HG02981 (cell line): ENCODE results near the gene TMEM187.

Experiments used
- ATAC-seq: cut with Tn5 transposase; IDR thresholded peaks from one replicate; pipeline ENCODE4 v1.9.1; 2021; ENCODE audit warnings: mild to moderate bottlenecking, moderate library complexity; ENCODE audit not compliant: unreplicated experiment

Gene TMEM187

DNA sequence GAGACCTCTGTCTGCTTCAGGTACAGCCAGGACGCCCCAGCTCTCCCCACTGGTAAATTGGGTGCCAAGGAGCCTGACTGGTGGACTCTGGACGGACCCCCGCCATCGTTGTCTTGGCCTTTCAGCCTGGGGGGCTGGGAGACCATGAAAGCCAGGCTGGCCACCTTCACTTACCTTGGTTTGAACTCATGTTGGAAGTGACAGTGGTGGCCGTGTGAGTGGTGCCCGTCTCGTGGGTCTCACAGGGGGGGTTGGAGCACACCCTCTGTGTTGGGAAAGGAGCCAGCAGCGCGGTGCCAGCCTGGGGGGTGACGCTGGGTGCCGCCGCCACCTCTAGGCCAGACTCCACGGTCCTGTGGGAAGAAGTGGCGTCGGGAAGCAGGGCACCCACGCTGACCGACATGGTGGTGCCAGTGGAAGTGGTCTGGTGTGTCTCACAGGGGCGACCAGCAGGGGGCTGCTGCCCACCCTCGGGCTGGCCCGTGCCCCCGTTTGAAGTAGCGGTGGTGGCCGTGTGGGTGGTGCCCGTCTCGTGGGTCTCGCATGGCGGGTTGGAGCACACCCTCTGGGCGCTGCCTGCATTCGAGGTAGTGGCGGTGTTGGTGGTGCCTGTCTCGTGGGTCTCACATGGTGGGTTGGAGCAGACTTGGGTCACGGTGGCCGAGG lies 18.5 kb upstream of the TMEM187 start:
- ATAC-seq: no peak

DNA sequence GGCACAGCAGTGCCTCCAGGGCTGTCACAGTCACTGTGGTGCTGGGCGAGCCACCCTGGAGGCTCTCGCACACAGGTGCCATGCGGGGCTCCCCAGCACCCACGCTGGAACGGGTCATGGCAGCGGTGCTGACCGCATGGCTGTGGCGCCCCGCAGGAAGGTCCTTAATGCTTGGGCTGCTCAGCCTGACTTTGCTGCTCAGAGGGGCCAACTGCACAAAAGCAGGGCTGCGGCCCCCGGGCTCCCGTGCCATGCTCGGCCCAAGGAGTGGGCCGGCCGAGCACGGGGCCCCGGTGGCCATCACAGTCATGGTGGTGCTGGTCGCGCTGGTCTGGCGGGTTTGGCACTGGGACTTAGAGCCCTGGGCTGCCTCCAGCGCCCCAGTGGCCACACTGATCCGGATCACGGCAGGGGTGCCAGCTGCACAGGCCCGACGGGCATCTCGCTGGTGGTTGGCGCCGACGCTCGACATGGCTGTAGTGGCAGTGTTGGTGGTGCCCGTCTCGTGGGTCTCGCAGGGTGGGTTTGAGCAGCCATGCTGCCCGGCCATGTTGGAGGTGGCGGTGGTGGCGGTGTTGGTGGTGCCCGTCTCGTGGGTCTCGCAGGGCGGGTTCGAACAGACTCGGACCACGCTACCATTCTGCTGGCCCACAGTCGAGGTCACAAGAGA lies 17.9 kb upstream of the TMEM187 start:
- no peak for ATAC-seq

DNA sequence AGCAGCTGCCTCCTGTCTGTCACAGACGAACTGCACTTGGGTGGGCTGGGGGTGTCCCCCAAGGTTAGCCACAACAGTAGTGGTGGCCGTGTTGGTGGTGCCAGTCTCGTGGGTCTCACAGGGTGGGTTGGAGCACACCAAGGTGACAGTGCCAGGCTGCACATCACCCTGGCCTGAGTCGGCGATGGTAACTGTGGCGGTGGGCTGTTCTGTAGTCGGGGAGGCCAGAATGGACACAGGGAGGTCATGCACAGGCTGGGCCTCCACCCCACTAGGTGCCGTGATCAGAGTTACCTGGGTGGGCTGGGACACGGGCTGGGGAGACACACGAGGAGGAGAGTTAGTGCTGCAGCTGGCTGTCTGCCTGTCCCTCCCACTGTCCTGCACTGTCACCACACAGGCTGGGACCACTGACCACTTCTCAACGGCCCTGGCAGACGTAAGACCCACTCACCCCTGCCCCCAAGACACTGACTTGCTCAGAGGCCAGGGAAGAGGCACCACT lies 17.3 kb upstream of the TMEM187 start:
- ATAC-seq: no peak

DNA sequence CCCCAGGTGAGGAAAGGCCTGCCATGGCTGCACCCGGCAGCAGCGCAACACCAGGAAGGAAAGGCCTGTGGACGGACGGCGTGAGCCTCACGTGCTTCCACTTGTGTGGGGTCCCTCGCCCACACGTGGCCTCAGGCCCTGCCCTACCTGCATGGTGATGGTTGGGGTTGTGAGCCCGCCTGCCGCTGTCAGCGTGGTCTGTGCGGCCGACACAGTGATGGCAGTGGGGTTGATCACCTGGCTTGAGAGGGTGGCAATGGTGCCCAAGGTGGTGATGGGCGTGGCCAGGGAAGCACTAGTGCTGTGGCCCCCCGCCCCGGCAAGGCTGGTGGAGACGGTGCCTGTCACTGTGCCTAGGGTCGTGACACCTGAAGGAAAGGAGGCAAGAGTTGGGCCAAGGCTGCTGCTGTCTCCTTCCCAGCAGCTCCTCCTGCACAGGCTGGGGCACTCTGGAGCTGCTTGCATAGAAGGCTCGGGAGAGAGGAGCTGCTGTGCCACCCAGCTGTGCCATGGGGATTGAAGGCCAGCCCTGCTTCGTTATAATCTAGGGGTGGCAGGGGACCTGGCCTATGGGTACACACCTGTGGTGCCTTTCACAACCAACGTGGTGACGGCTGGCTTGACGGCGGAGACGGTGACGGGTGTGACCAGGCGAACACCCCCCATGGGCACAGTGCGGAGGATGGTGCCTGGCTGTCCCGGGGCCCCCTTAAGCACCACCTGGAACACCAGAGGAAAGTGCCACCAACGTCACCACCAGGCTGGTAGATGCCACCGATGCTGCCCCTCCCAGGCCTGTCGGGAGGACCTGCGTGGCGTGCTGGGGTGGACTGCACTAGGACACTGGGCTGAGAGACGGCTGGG lies 16.3 kb upstream of the TMEM187 start:
- no peak for ATAC-seq

DNA sequence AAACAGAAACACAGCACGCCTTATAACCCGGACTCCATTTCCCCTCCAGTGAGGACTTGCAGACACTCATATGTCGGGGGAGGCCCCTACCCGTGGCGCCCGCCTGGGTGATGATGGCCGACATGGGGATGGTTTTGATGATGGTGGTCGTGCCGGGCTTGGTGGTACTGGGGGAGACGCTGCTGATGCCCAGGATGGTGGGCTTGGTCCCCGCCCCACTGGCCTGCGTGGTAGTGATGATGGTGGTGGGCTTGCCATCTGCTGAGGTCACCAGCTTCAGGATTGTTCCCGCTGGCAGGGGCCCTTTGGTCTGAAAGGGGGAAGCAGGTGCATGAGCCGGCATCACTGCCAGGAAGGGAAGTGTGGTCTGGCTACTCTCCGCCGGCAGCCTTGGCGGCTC lies 15.3 kb upstream of the TMEM187 start:
- no peak for ATAC-seq

DNA sequence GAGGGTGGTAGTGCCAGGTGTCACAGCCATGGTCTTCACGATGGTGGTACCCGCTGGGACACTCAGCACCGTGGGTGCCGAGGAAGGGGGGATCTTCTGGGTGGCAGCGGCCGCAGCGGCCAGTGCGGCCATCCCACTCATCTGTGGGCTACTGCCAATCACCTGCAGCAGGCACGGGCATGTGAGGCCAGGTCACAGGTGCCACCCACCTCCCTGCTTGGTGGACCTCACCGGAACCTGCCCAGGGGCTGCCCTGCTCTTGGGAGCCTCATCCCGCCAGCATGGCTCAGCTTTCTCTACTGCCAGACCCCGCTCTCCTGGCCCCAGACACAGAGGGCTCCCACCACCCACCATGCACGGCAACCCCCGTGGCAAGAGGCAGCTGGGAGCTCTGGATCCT lies 13.9 kb upstream of the TMEM187 start:
- ATAC-seq: no peak

DNA sequence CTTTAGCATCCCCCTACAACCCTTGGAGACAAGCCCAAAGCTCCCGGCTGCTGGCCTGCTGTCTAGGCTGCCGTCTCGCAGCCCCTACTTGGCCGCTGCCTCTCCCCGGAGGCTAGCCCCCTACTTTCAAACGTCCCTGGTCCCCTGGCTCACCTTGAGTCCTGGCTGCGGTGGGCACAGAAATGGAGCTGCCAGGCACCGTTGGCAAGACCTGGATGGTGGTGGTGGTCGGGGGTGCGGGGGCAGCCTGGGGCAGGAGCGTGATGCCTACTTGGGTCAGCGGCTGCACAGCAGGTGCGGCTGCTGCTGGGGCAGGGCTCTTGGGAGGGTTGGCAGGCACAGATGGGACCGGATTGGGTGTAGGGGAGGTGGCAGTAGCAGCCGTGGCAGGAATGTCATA lies 12.9 kb upstream of the TMEM187 start:
- no peak for ATAC-seq

DNA sequence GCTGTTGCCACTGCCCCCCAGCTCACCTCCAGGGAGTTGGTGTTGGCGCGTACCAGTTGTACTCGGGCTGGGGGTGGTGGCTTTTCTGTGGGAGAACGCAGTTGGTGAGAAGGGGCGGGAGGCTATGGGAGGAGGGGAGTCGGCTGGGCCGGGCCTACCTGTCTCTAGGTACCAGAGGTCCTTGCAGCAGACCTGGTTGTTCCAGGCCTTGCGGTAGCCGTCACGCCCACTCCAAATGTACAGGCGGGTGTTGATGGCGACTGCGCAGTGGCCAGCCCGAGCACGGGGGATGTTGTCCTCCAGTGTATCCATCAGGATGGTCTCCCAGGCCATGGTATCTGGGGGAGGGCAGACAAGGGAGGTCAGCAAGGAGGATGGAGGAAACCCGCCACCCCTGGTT lies 12.5 kb upstream of the TMEM187 start:
- ATAC-seq: no peak

DNA sequence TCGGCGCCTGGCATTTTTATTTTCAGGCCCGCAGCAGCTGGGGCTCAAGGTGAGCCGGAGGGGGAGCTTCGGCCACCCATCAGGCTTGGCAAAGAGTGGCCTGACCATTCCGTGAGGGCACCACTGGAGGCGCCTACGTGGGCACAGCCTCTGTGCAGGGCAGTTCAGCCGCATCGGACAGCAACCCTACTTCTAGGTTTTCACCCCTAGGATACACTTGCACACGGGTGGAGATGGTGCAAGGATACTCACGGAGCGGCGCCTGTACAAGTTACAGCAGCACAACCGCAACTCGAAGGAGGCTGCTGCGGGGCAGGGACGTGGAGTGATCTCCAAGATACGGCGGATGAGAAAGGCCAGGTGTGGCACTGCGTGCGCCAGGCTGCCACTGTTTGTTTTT lies 11.8 kb upstream of the TMEM187 start:
- ATAC-seq: no peak

DNA sequence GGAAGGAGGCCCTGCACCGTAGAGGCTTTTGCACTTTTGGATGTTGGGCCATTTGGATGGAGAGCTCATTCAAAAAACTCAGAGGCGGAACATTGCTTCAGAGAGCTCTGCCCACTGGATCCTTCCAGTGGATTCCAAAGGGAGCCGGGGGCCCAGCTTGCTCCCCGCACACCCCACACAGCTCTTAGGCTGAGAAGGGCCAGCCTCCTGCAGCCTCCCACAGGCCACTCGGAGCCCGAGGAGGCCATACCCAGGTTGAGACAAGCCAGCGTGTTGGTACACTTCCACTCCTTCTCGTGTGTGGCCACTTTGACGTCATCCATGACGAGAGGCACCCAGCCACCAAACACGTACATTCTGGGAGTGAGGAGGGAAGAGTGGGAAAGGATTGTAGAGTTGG lies 11.3 kb upstream of the TMEM187 start:
- no peak for ATAC-seq

DNA sequence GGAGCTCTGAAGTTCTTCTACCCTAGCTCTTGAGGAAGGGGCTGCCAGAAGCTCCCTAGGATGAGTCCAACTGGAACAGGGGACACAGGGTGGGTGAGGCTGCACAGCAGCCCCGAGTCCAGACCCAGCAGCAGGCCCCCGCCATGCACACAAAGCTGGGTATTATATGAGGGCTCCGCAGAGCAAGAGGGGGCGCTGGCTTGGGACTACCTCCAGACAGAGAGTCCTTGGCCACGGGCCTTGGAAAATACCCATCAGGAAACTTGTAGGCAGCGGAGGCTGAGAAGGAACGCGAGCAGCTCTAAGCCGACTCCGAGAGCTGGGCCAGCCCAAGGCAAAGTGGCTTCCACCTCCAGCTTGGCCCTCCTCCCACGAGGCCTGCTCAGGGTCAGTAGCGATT lies 9.0 kb upstream of the TMEM187 start:
- ATAC-seq: no peak

DNA sequence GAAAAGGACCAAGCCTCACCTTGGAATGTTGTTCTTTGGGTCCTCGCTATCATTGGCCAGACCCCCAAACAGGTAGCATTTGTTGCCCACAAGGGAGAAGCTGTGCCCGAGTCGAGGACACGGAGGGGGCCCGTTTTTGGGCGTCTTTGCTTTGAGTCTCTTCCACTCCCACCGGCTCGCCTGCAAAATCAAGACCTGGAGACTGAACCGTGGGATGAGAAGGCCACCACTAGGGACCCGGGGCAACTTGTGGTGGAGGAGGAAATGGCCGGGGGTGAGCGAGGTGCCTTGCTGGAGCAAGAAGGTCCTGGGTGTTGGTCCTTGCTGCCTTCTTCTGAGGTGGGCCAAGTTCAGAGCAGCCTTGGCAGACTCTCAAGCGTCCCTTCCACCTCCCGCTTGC lies 8.4 kb upstream of the TMEM187 start:
- no peak for ATAC-seq

DNA sequence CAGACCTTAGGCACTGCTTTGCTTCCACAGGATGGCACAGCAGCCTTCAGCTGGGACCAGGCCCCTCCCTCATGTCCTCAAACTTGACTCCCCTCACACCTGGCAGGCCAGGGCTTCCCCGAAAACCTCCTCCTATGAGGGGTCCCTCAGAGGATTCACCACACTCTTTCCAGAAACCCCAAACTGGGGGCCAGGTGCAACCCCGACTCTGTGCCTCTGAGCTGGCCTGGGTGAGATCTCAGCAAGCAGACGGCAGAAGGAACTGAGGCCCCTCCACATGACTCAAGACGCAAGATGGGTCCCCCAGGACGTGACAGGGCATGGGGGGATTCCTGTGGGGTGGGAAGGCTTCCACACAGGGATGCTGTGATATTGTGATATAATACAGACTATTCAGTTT lies 7.1 kb upstream of the TMEM187 start:
- no peak for ATAC-seq

DNA sequence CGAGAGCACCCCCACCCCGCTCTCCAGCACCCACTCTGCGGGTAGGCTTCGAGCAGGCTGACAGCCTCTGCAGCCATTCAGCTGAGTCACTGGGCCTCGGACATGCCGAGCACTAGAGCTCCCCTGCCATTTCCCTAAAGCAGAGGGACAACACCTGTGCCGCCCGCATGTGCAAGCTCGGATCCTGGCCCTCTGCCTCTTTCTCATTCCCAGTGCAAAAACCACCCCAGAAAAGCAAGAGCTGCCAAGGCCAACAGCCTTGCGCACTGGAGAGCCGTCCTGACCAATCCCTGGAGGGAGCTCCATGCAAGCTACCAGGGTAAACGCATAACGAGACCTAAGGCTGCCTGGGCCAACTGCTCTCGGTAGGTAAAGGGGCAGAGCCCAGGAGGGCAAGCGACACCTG lies 6.3 kb upstream of the TMEM187 start:
- ATAC-seq: no peak

DNA sequence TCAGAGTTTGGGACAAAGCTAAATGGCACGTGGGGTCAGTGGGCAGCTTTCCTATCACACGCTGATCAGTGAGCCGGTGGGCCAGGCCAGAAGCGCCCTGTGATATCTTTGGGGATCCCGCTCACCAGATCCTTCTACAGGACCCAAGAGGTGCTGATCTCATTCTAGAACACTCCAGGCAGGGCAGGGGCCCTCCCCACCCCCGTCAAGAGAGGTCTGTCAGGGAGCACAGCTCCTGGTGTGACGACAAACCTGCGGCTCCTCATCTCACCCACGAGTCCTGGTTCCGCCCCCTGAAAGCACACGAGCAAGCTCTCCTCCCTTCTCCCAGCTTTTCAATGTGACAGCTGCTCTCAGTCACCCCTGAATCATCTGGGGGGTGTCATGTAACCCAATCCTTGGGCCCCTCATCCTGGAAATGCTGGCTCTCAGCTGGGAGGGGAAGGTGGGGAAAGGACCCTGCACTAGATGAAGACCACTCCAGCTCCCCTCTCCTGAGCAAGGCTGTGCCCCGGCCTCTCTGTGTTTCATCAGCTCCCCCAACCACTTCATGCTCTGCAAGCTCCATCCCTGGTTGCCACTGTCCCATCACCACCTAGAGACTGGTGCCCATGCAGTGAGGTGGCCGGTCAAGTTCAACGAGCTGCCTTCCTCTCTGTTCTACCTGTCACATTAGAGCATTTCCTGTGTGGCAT lies 5.6 kb upstream of the TMEM187 start:
- no peak for ATAC-seq

DNA sequence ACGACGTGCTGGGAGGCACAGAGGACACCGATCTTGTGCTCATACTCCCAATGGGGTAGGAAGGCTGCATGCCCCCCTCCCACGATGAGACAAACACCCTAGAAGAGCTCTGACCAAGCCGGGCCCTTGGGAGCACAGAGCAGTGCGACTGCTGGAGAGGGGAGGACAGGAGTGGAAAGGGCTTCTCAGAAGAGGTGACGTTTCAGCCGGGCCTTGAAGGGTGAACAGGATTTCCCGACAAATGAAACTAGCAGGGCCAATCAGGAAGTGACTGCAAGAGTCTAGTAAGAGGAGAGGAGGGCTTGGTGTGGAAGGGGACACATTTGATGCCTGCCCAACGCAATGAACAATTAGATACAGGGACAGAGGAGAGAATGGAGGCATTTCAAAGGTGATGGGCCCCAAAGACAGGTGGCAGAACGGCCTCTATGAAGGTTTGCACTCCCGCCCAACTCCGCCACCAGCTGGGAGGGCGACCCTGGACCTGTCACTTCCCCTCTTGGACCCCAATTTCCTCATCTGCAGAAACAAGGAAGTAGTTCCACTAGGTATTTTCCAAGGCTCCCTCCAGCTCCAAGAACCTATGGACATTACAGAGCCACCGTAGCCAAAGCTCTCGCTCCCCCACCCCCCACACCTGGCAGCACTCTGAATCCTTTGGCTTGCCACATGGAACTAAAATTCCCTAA lies 4.9 kb upstream of the TMEM187 start:
- no peak for ATAC-seq

DNA sequence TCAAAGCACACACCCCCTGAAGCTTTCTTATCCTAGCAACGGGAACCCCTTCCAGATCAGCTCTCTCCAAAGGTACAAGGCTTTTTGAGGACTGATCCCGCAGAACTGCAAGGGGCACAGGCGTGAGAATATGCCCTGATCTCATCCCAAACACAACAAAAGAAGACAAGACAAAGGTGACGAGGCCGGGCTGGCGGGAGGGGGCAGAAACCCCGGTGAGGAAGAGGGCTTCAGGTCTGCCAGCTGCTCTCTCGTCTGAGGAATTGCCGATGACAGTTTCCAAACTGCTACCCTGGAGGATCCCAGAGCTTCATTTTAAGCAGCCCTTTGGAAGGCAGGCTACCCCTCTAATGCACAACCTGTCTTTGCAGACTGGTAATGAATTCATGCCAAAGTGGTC lies 4.3 kb upstream of the TMEM187 start:
- no peak for ATAC-seq

DNA sequence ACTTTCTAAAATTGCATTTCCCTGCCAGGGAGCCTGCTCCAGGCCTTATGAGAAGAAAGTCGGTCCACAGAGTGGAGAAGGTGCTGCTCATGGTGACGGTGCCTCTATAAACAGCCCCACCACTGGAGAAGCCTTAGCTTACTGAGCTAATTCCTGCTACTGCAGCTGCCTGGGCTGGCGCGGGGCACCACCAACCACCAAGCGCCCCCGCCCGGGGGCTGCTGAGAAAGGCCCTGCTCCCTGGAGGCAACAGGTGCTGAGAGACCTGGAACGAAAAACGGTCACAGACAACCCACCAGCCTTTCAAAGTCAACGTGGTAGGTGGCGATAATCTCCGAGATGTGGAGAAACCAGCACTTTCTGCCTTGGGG lies 3.8 kb upstream of the TMEM187 start:
- ATAC-seq: no peak

DNA sequence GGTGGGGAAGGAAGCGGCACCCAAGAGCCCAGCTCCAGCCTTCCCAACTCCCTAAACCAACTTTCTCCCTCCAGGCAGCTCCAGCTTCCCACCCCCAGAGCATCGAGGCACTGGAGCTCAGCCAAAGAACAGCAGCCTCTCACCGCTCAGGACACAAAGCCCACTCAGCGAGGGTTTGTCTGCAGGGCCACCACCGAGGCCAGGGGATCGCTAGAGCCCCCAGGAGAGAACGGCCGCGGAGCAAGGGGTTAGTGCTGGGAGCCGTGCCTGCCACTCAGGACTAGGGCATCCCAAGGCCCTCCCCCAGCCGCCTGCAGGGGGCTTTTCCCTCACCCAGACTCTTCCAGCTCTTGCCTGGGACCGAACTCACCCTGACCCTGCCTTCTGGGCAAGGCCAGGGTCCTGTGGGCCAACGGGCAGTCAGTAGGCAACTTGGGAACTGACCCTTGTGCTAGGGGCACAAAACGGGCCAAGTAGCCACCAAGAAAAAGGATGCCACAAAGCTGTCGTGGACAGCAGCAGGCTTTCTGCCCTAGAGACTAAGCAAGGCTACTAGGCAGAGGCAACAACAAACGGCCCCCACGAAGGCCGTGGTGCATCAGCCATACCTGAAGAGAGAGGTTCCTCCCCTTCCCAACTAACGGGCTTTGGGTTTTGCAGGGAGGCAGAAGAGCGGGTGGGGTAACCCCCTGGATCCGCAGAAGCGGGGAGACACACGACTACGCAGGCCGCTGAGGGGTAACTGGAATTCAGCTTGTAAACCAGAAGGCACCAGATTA lies 3.2 kb upstream of the TMEM187 start:
- no peak for ATAC-seq

DNA sequence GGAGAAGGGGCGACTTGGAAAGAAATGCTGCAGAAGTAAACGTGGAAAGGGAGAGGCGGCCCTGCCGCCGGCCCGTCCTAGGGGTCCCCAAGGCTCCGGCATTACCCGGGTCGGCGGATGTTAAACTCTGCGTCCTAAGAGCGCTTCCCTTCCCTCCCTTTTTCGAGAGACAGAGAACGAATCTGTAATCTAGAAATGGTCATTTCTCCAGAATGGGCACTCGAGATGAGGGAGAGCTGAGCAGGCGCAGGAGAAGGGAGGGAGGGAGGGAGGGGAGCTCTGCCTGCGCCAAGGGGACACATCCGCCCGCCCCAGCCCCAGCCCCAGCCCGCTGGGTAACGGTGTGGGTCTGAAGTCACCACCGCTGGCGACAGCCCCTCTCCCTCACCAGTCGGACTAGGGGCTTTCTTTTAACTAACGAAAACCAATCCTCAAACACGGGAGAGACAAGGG lies 2.6 kb upstream of the TMEM187 start:
- no peak for ATAC-seq
